CD4-positive, alpha-beta T cell treated with Interleukin-15 for 1 hour (primary cell): ENCODE data around the gene TPBGL.

Experiments used
- DNase-seq: peaks from one replicate; pipeline ENCODE4 v3.0.0-alpha.2; 2020

TPBGL gene

GRCh38 chr11:75240311-75241035, at the start of gene TPBGL:
TPBGL (plus strand) TSS chr11:75240774; CDS start chr11:75241050, 276 bp downstream.
- no peak for DNase-seq

GRCh38 chr11:75191330-75191717, 49.2 kb upstream of the TPBGL start:
- no peak for DNase-seq

GRCh38 chr11:75193271-75193670, 47.3 kb upstream of the TPBGL start:
- no peak for DNase-seq

GRCh38 chr11:75193711-75194110, 46.9 kb upstream of the TPBGL start:
- no peak for DNase-seq

GRCh38 chr11:75194147-75194546, 46.4 kb upstream of the TPBGL start:
- DNase-seq, result no peak

- no peak for DNase-seq
These were observed 45.2 kb upstream of the TPBGL start for GRCh38 chr11:75195167-75195962.

GRCh38 chr11:75196426-75196825, 44.1 kb upstream of the TPBGL start:
- no peak for DNase-seq

- no peak for DNase-seq
These were observed 42.9 kb upstream of the TPBGL start for GRCh38 chr11:75197512-75198277.

- no peak for DNase-seq
These were observed 42.1 kb upstream of the TPBGL start for GRCh38 chr11:75198278-75198973.

- no peak for DNase-seq
These were observed 41.1 kb upstream of the TPBGL start for GRCh38 chr11:75199412-75199955.

- no peak for DNase-seq
These were observed 40.5 kb upstream of the TPBGL start for GRCh38 chr11:75200051-75200450.

- no peak for DNase-seq
These were observed 40.0 kb upstream of the TPBGL start for GRCh38 chr11:75200531-75200930.

GRCh38 chr11:75201771-75202170, 38.8 kb upstream of the TPBGL start:
- DNase-seq, result no peak

GRCh38 chr11:75202195-75202594, 38.4 kb upstream of the TPBGL start:
- no peak for DNase-seq

- DNase-seq, result no peak
These were observed 37.4 kb upstream of the TPBGL start for GRCh38 chr11:75203138-75203537.

- DNase-seq, result no peak
These were observed 36.9 kb upstream of the TPBGL start for GRCh38 chr11:75203641-75204011.

GRCh38 chr11:75204012-75204674, 36.4 kb upstream of the TPBGL start:
- DNase-seq, result no peak

GRCh38 chr11:75204685-75205563, 35.6 kb upstream of the TPBGL start:
- DNase-seq, result peak; percentile 72

GRCh38 chr11:75205564-75206020, 35.0 kb upstream of the TPBGL start:
- no peak for DNase-seq

GRCh38 chr11:75208446-75208845, 32.1 kb upstream of the TPBGL start:
- DNase-seq, result no peak

GRCh38 chr11:75212411-75212810, 28.2 kb upstream of the TPBGL start:
- DNase-seq, result no peak
